HG03442 (cell line): ENCODE results near the gene SOCS6.
"Not testable (repeated sequence)": the region's sequence is repeated elsewhere in the genome, so short reads cannot be mapped to it uniquely, and the experiment has no call there.

Experiments used
- ATAC-seq: cut with Tn5 transposase; IDR thresholded peaks from one replicate; pipeline ENCODE4 v1.9.1; 2021; ENCODE audit warnings: mild to moderate bottlenecking, moderate library complexity; ENCODE audit not compliant: unreplicated experiment

The SOCS6 gene

GRCh38 chr18:70288851-70289328 lies at the start of gene SOCS6:
SOCS6 (plus strand) TSS chr18:70289045; CDS start chr18:70324669, 35,624 bp downstream.
- peak; percentile 63 for ATAC-seq

- no peak for ATAC-seq
Observed at GRCh38 chr18:70243131-70243929, 45.5 kb upstream of the SOCS6 start.

- ATAC-seq, result no peak
Observed at GRCh38 chr18:70246061-70246466, 42.8 kb upstream of the SOCS6 start.

- ATAC-seq, result no peak
Observed at GRCh38 chr18:70249118-70249517, 39.7 kb upstream of the SOCS6 start.

- not testable (repeated sequence) for ATAC-seq
Observed at GRCh38 chr18:70249861-70250260, 39.0 kb upstream of the SOCS6 start.

GRCh38 chr18:70250781-70251180 lies 38.1 kb upstream of the SOCS6 start:
- no peak for ATAC-seq

- no peak for ATAC-seq
Observed at GRCh38 chr18:70256184-70256583, 32.7 kb upstream of the SOCS6 start.

- no peak for ATAC-seq
Observed at GRCh38 chr18:70256994-70257393, 31.9 kb upstream of the SOCS6 start.

GRCh38 chr18:70258243-70258642 lies 30.6 kb upstream of the SOCS6 start:
- ATAC-seq, result no peak

GRCh38 chr18:70260683-70261082 lies 28.2 kb upstream of the SOCS6 start:
- no peak for ATAC-seq

- ATAC-seq, result no peak
Observed at GRCh38 chr18:70261141-70261788, 27.6 kb upstream of the SOCS6 start.

GRCh38 chr18:70263336-70263735 lies 25.5 kb upstream of the SOCS6 start:
- no peak for ATAC-seq

- no peak for ATAC-seq
Observed at GRCh38 chr18:70271742-70272141, 17.1 kb upstream of the SOCS6 start.

GRCh38 chr18:70273021-70273420 lies 15.8 kb upstream of the SOCS6 start:
- ATAC-seq, result no peak

GRCh38 chr18:70276416-70277191 lies 12.2 kb upstream of the SOCS6 start:
- ATAC-seq, result no peak

GRCh38 chr18:70279470-70279869 lies 9.4 kb upstream of the SOCS6 start:
- no peak for ATAC-seq

- ATAC-seq, result no peak
Observed at GRCh38 chr18:70280007-70280925, 8.6 kb upstream of the SOCS6 start.

GRCh38 chr18:70284976-70285620 lies 3.7 kb upstream of the SOCS6 start:
- ATAC-seq, result no peak

- ATAC-seq, result no peak
Observed at GRCh38 chr18:70287731-70288130, 1.1 kb upstream of the SOCS6 start.
